Cardiac fibroblast (primary cell): ENCODE data around the gene PLA2G12B.

ENCODE experiments used
- DNase-seq, 2 donors: peaks; one replicate each; pipeline versions ENCODE4 v3.0.0 to v3.0.0-alpha.2; 2010; ENCODE audit warnings: low read depth in 2 of 2
- H3K4me3 ChIP-seq, 2 donors: replicated peaks in 1 of 2; 1 replicate in 1 of 2; 2 replicates in 1 of 2; pipeline ENCODE4 v1.5.1; 2011; ENCODE audit warnings: low read depth in 2 of 2, low read length in 2 of 2, mild to moderate bottlenecking in 2 of 2, moderate library complexity in 1 of 2
- TF ChIP-seq, protein P1 (sequence below): IDR thresholded peaks from one replicate; pipeline ENCODE4 v1.5.1; 2011; ENCODE audit warnings: low read depth, mild to moderate bottlenecking, low read length, inconsistent platforms

Gene PLA2G12B

DNA sequence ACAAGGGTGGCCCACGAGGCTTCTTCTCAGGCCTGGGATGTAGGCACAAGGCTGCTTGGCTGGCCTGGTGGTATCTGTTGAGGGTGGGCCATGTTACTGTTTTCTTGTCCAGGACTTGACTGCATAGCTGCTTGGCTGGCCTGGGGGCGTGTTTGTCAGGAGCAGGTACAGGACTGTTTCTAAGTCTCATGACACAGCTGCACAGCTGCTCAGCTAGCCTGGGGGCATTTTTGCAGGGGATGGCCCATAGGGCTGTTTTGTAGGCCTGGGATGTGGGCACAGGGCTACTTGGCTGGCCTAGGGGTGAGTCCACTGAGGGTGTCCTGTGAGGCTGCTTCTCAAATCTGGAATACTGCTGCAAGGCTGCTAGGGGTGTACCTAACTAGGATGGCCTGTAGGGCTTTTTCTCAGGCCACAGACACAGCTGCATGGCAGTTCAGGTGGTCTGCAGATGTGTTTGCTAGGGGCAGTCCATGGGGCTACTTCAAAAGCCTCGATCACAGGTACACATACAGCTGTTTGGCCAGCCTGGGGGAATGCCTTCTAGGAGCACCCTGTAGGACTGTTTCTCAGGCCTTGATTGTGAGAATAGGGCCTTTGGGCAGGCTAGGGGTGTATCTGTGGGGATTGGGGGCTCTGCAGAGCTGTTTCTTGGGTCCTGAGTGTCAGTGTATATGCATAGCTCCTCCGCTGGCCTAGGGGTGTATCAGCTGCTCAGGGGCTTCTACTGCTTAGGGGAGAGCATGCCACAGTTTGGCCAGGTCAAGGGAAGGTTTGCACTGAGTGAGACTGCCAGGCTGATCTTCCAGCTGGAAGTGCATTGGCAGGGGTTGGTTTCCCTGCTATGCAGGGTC is 26.6 kb upstream of the PLA2G12B start:
- no peak for DNase-seq
- TF ChIP-seq, protein P1, sequence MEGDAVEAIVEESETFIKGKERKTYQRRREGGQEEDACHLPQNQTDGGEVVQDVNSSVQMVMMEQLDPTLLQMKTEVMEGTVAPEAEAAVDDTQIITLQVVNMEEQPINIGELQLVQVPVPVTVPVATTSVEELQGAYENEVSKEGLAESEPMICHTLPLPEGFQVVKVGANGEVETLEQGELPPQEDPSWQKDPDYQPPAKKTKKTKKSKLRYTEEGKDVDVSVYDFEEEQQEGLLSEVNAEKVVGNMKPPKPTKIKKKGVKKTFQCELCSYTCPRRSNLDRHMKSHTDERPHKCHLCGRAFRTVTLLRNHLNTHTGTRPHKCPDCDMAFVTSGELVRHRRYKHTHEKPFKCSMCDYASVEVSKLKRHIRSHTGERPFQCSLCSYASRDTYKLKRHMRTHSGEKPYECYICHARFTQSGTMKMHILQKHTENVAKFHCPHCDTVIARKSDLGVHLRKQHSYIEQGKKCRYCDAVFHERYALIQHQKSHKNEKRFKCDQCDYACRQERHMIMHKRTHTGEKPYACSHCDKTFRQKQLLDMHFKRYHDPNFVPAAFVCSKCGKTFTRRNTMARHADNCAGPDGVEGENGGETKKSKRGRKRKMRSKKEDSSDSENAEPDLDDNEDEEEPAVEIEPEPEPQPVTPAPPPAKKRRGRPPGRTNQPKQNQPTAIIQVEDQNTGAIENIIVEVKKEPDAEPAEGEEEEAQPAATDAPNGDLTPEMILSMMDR, result no peak
- H3K4me3 ChIP-seq, result no peak overlapping the region

DNA sequence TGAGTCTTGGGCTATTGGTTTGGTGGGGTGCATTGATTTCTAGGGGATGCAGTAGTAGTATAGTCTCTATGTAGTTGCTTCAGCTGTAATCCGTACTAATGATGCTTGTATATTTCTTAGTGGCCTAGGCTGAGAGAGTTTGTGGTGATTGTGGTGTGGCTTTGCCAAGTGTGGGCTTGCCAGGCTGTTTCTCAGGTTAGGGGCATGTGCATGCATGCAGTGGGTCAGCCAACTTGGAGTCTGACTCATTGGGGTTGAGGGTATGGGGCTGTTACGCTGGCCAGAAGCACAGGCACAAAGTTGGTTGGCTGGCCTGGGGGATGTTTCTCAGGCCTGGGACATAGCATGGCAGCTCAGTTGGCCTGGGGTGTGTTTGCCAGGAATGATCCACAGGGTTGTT is 25.7 kb upstream of the PLA2G12B start:
- TF ChIP-seq, protein P1, result no peak
- H3K4me3 ChIP-seq, result no peak overlapping the region
- no peak for DNase-seq

DNA sequence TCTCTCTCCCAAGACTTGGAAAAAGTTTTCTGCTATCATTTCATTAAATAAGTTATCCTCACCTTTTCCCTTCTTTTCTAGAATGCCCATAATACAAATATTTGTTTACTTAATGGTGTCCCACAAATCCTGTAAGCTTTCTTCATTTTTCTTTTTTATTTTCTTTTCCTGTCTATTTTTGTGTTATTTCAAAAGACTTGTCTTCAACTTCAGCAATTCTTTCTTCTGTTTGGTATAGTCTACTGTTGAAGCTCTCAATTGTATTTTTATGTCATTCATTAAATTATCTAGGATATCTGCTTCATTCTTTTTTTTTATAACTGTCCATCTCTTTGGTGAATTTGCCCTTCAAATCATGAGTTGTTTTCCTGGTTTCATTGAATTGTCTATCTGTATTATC is 25.1 kb upstream of the PLA2G12B start:
- TF ChIP-seq, protein P1, result no peak
- H3K4me3 ChIP-seq, result no peak overlapping the region
- DNase-seq, result no peak

DNA sequence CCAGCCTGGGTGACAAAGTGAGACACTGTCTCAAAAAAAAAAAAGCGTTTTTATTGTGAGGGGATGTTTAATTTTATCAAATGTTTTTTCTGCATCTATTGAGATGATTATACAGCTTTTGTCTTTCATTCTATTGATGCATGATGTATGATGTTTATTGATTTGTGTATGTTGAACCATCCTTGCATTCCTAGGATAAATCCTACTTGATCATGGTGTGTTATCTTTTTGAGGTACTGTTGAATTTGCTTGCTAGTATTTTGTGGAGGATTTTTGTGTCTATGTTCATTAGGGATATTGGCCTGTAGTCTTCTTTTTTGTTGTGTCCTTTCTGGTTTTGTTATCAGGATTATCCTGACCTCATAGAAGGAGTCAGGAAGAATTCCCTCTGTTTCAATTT is 22.3 kb upstream of the PLA2G12B start:
- no peak overlapping the region for H3K4me3 ChIP-seq
- no peak for DNase-seq
- TF ChIP-seq, protein P1, result no peak

DNA sequence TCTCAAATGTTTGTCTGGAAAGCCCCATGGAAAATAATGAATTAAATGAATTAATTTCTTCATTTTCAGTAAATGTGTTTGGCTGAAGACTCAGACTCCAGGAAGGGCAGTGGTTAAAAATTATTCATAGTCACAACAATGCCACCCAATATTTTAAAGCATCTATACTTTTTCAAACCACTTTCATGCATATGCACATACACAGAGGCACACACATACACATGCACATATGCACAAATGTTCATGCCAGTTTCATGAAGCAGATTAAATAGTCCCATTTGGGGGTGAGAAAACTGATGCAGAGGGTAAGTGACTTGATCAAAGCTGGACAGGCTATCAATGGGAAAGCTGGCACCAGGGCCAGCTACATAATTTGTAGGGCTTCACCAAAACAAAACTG is 1.4 kb upstream of the PLA2G12B start:
- TF ChIP-seq, protein P1, result no peak
- H3K4me3 ChIP-seq, result no peak overlapping the region
- DNase-seq, result no peak

DNA sequence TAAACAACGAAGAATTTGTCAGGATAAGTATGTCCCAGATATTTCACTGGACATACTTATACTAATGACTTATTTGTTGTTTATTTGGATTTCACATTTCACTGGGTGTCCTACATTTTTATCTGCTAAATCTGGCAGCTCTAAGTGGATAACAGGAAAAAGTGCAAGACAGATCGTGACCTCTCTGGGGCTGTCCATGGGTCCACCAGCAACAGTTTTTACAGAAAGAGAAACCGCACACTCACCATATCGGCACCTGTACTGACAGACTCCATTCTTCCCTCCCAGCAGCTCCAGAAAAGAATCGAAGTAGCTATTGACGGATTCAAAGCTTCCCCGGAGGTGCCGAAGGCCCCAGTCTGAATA is 393 bp downstream of the PLA2G12B start:
- no peak for DNase-seq
- TF ChIP-seq, protein P1, result no peak
- no peak overlapping the region for H3K4me3 ChIP-seq

DNA sequence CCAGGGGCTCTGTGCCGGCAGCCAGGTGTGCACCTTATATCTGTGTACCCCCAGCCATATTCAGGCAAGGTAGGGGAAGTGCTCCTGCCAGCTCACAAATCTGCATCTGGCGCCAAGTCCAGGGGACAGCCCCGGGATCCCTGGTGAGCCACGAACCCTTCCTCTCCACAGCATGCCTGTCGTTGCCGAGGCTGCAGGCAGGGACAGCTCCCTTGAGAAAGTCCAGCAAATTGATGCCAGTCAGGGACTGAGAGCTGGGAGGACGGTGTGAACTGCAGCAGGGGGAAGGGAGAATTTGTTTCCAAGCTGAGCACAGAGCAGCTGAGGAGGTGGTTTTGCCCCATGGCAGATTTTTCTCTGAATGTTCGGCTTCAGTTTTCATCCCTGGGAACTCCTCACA is 919 bp downstream of the PLA2G12B start:
- no peak for DNase-seq
- TF ChIP-seq, protein P1, result no peak
- no peak overlapping the region for H3K4me3 ChIP-seq
